ENCODE data around the gene MED23. TPM values are rescaled to one million over a fixed set of nuclear protein-coding genes. Genes with fewer than 3 reads are reported as not detected.
"Not testable (repeated sequence)": the region's sequence is repeated elsewhere in the genome, so short reads cannot be mapped to it uniquely, and the experiment has no call there.

The MED23 gene
- total and polyA plus RNA-seq, 8 donors = 9.7 to 22.8 (median 13.2) TPM

GRCh38 chr6:131549811-131550210 lies 78.2 kb downstream of the MED23 start:
- FAIRE-seq = no peak
- TF ChIP-seq CTCF (IDR thresholded peaks at IDR 0.05) = no peak
- H3K27ac ChIP-seq = no peak overlapping the region
- WGBS, 2 donors = 50 to 56% methylated on average over 2 of the region's 2 CpGs
- intact Hi-C loops (cut with DNase I) = no loop called here
- no peaks in the 10 kb centered on the region for H3K9me3 ChIP-seq
- no peaks in the 10 kb centered on the region for H3K27me3 ChIP-seq
- DNase-seq = no peak
- H3K36me3 ChIP-seq = no peaks in the 10 kb centered on the region
- no peak for ATAC-seq
- H3K4me1 ChIP-seq = no peaks in the 10 kb centered on the region
- no peak overlapping the region for H3K4me3 ChIP-seq

DNA sequence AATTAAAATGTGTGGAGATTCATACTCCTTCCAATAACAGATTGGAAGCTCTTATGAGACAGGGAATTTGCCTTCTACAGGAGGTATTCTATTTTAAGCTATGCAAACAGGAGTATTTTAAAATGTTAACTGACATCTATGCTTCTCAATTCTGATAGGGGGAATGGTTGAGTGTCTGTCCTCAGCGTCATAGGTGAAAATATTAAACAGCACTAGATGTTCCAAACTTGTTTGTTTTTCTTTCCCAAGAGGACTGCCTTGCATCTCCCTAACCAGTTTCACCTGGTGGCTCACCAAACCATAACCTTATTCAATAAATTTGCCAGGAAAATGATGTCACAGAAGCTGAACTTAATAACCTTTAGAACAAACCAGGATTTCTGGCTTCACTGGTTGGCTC lies 79.6 kb downstream of the MED23 start:
- Histone ChIP-seq H3K27ac (no peak overlapping the region), H3K9me3 (no peaks in the 10 kb centered on the region), H3K36me3 (no peaks in the 10 kb centered on the region), H3K4me1 (no peaks in the 10 kb centered on the region), H3K4me3 (no peak overlapping the region), H3K27me3 (no peaks in the 10 kb centered on the region)
- intact Hi-C loops (cut with DNase I) = no loop called here
- 28 to 38% methylated on average over 1 of the region's 1 CpG for WGBS, 2 donors
- ATAC-seq (peak in 1 of 4 donors; percentile 63), FAIRE-seq (no peak), DNase-seq (no peak)
- no peak for TF ChIP-seq CTCF (IDR thresholded peaks at IDR 0.05)

GRCh38 chr6:131547488-131547887 lies 80.6 kb downstream of the MED23 start:
- no peak overlapping the region for H3K4me3 ChIP-seq
- DNase-seq (no peak), ATAC-seq (no peak), FAIRE-seq (no peak)
- H3K4me1 ChIP-seq = no peaks in the 10 kb centered on the region
- H3K9me3 ChIP-seq = no peaks in the 10 kb centered on the region
- H3K36me3 ChIP-seq = no peaks in the 10 kb centered on the region
- H3K27me3 ChIP-seq = no peaks in the 10 kb centered on the region
- WGBS, 2 donors = 70 to 75% methylated on average over 6 of the region's 6 CpGs
- intact Hi-C loops (cut with DNase I) = no loop called here
- no peak for TF ChIP-seq CTCF (IDR thresholded peaks at IDR 0.05)
- no peak overlapping the region for H3K27ac ChIP-seq

DNA sequence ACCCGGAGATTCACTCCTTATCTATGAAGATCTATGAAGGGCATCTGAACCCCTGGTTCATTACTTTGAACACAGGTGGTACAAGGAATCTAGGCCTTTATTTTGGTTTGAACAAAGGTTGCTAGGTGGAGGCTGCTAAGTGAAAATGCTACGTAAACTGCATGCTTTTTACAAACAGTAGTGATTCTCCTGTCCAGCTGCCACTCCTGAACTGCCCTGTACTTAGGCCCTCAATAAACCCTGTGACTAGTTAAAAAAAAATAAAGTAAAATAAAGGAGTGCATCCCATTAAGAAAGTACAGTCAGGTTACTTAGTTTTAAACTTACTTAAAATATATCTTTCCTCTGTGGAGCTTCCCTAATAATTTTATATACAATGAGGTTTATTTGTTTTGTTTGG lies 82.7 kb downstream of the MED23 start:
- Histone ChIP-seq H3K36me3 (no peaks in the 10 kb centered on the region), H3K27me3 (no peaks in the 10 kb centered on the region), H3K27ac (no peak overlapping the region), H3K4me3 (no peak overlapping the region), H3K9me3 (no peaks in the 10 kb centered on the region), H3K4me1 (no peaks in the 10 kb centered on the region)
- intact Hi-C loops (cut with DNase I) = no loop called here
- FAIRE-seq = no peak
- no peak for TF ChIP-seq CTCF (IDR thresholded peaks at IDR 0.05)
- WGBS, 2 donors = 67% methylated on average over 2 of the region's 2 CpGs
- no peak for ATAC-seq
- DNase-seq = no peak

DNA sequence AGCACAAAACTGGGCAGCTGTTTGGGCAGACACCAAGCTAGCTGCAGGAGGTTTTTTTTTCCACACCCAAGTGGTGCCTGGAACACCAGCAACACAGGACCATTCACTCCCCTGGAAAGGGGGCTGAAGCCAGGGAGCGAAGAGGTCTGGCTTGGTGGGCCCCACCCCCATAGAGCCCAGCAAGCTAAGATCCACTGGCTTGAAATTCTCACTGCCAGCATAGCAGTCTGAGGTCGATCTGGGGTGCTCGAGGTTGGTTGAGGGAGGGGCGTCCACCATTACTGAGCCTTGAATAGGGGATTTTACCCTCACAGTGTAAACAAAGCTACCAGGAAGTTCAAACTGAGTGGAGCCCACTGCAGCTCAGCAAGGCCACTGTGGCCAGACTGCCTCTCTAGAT lies 89.4 kb downstream of the MED23 start:
- DNase-seq, H3K4me3 ChIP-seq, H3K36me3 ChIP-seq, ATAC-seq, H3K4me1 ChIP-seq, H3K27ac ChIP-seq, FAIRE-seq, H3K27me3 ChIP-seq, H3K9me3 ChIP-seq: not testable (repeated sequence)
- WGBS, 2 donors = 47 to 54% methylated on average over 4 of the region's 4 CpGs
- intact Hi-C loops (cut with DNase I) = loop anchor here in 1 of 3 donors (5.0 to 10.0 kb wide), 2 partner anchors 341 to 654 kb away; no protein-coding TSS in a partner anchor
